Kidney epithelial cell (primary cell): ENCODE measurements around the gene IL1F10. TPM values are rescaled to one million over a fixed set of nuclear protein-coding genes. Genes with fewer than 3 reads are reported as not detected.

ENCODE experiments used
- DNase-seq: peaks from one replicate; pipeline ENCODE4 v3.0.0-alpha.2; 2010; ENCODE audit warnings: low read depth
- H3K27me3 ChIP-seq: 2 replicates; pipeline ENCODE4 v1.6.0; 2011; ENCODE audit warnings: low read length; ENCODE audit not compliant: control insufficient read depth, insufficient read depth
- H3K36me3 ChIP-seq: 2 replicates; pipeline ENCODE4 v1.5.1; 2011; ENCODE audit warnings: low read length; ENCODE audit not compliant: control insufficient read depth, insufficient read depth
- H3K4me3 ChIP-seq: 2 replicates; pipeline ENCODE4 v1.5.1; 2011; ENCODE audit warnings: low read depth, mild to moderate bottlenecking, control low read depth, low read length
- total RNA-seq: library from RNA; depleted of rRNA; stranded (reverse); fragments of >200 nt; gene quantifications from 2 replicates; pipeline ENCODE4 v1.2.3, GENCODE V29; 2015
- TF ChIP-seq, protein P1 (sequence below): IDR thresholded peaks from 2 replicates; pipeline ENCODE4 v1.5.1; 2011; ENCODE audit warnings: mild to moderate bottlenecking, moderate library complexity, low read length, control low read depth, inconsistent platforms; ENCODE audit not compliant: insufficient read depth, poor library complexity, severe bottlenecking

IL1F10 gene
- total RNA-seq, 1 donor from 2014 or later = not detected

DNA sequence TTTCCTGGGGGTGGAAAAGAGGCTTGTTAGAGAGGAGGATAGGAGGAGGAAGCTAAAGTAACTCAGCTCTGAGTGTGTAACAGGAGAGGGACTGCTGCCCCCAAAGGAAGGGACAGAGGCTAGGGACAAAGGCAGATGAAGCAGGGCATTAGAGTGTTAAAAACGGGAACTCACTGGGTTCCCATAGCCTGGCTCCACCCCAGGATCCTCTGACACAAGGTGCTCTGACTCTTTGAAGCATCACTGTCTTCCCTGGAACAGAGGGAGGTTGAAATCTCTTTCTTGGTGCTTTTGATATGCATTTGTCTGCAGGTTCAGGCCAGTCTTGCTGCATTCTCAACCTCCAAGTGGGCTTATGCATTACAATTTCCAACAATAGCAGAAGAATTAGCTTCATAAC, 39.7 kb upstream of the IL1F10 start:
- Histone ChIP-seq H3K4me3 (no peak overlapping the region), H3K36me3 (no peaks in the 10 kb centered on the region), H3K27me3 (peaks cover 19% of the 10 kb centered on the region)
- TF ChIP-seq, protein P1, sequence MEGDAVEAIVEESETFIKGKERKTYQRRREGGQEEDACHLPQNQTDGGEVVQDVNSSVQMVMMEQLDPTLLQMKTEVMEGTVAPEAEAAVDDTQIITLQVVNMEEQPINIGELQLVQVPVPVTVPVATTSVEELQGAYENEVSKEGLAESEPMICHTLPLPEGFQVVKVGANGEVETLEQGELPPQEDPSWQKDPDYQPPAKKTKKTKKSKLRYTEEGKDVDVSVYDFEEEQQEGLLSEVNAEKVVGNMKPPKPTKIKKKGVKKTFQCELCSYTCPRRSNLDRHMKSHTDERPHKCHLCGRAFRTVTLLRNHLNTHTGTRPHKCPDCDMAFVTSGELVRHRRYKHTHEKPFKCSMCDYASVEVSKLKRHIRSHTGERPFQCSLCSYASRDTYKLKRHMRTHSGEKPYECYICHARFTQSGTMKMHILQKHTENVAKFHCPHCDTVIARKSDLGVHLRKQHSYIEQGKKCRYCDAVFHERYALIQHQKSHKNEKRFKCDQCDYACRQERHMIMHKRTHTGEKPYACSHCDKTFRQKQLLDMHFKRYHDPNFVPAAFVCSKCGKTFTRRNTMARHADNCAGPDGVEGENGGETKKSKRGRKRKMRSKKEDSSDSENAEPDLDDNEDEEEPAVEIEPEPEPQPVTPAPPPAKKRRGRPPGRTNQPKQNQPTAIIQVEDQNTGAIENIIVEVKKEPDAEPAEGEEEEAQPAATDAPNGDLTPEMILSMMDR = no peak
- DNase-seq = no peak

DNA sequence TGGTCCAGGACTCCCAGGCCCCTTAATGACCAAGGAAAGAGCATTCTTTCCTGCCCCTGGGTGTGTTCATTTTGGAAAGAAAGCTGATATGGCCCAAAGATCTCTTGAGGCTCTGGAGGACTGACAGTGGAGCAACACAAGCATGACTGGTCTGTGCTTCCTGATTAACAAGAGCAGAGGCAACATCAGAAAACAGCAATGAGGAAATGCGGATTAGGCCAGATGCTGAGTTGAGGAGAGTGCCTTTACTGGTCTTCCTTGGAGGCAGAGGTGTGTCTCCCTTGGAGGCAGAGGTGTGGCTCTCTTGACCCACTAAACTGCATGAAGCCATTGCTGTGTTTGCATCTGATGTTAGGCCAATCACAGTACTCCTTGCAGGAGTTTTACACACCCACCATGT, 35.0 kb upstream of the IL1F10 start:
- Histone ChIP-seq H3K4me3 (no peak overlapping the region), H3K36me3 (no peaks in the 10 kb centered on the region), H3K27me3 (peaks cover 14% of the 10 kb centered on the region)
- TF ChIP-seq, protein P1 = no peak
- no peak for DNase-seq

DNA sequence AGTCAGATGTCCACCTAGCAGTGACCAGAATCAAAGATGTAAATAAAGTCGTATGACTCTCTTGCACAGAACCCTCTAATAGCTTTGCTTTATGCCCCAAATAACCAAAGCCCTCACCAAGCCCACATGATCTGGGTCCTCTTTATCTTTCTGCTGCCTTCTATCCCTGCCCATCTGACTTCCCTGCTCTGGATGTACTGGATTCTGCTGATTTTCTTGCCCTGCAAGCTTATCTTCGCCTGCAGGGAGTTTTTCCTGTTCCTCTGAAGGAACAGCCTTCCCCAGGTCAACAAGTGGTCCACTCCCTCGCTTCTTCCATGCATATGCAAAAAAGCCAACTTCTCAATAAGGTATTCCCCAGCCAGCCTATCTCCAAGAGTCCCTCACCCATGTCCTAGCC, 33.8 kb upstream of the IL1F10 start:
- no peaks in the 10 kb centered on the region for H3K36me3 ChIP-seq
- TF ChIP-seq, protein P1 = no peak
- peaks cover 10% of the 10 kb centered on the region for H3K27me3 ChIP-seq

DNA sequence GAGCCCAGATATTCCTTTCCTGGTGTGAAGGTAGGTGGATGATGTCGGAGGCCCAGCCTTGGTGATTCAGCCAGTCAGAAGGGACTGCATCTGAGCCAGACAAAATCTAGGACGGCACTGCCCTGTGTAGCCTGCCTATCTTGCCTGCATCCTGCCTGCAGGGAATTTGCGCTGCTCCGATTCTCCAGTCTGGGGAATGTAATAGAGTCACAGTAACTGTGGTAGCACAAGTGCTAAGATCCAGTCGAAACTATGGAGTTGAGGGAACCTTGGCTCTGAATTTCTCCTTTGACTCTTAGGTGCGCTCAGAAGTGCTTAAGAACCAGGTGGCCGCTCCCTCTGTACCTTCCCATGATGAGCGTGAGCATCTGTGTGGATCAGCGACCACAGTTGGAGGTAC, 31.0 kb upstream of the IL1F10 start:
- DNase-seq = no peak
- H3K36me3 ChIP-seq = no peaks in the 10 kb centered on the region

More for the DNA sequence above, 33.8 kb upstream of the IL1F10 start:
- H3K4me3 ChIP-seq = no peak overlapping the region
- no peak for DNase-seq

DNA sequence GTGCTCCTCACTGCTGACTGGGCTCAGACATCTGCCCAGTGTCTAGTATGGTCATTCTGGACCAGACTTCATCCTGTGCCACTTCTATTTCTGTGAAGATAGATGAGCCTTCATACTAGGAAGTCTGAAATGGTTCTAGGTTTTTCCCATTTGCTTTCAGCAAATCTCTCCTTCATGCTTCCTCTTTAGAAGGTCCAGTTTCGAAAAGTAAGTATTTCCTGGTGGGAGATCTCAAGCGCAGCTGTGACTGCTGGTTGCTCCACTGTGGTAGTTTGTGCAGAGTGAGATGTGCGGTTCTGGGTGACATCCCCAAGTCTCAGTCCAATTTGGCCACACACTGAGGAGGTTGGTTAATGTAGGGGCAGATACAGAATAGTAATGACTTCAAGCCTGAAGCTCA, 29.5 kb upstream of the IL1F10 start:
- Histone ChIP-seq H3K4me3 (no peak overlapping the region), H3K27me3 (no peaks in the 10 kb centered on the region), H3K36me3 (no peaks in the 10 kb centered on the region)
- TF ChIP-seq, protein P1 = no peak
- no peak for DNase-seq

More for the DNA sequence above, 31.0 kb upstream of the IL1F10 start:
- H3K4me3 ChIP-seq = no peak overlapping the region
- TF ChIP-seq, protein P1 = no peak
- peaks cover 9% of the 10 kb centered on the region for H3K27me3 ChIP-seq

DNA sequence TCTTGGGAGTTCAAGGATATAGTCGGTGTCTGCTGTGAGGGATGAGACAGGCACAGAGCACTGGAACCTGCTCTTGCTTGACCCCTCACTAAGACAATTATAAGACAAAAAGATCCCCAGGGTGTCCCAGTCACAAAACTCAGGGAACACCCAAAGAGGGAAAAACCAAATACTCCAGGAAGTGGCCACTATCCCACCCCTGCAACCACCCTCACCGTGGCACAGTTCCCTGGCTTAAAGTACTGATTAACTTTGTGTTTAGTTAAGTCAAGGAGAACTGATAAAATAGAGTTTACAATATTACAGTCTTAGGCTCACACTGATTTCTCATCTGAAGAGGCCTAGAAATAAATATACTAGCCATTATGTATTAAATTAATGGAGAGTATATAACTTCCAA, 28.6 kb upstream of the IL1F10 start:
- Histone ChIP-seq H3K4me3 (no peak overlapping the region), H3K36me3 (no peaks in the 10 kb centered on the region), H3K27me3 (no peaks in the 10 kb centered on the region)
- DNase-seq = no peak
- TF ChIP-seq, protein P1 = no peak
